GM12872 (cell line): ENCODE data around the gene LAMTOR1.

Experiments used
- CTCF ChIP-seq: IDR thresholded peaks from 3 replicates; pipeline ENCODE4 v1.5.1; 2011; ENCODE audit warnings: low read depth, mild to moderate bottlenecking, low read length, moderate library complexity; ENCODE audit not compliant: insufficient read depth

The LAMTOR1 gene

GRCh38 chr11:72067266-72067665 is 35.8 kb downstream of the LAMTOR1 start:
- no peak for TF ChIP-seq CTCF

GRCh38 chr11:72066855-72067254 is 36.2 kb downstream of the LAMTOR1 start:
- TF ChIP-seq CTCF, result no peak

- TF ChIP-seq CTCF, result no peak
These were observed 41.2 kb downstream of the LAMTOR1 start for GRCh38 chr11:72061739-72062396.

GRCh38 chr11:72058416-72059034 is 44.6 kb downstream of the LAMTOR1 start:
- TF ChIP-seq CTCF, result no peak

- no peak for TF ChIP-seq CTCF
These were observed 54.2 kb downstream of the LAMTOR1 start for GRCh38 chr11:72048766-72049460.
